ENCODE results near the gene HOXA9. TPM values are rescaled to one million over a fixed set of nuclear protein-coding genes. Genes with fewer than 3 reads are reported as not detected.

Gene HOXA9
- total RNA-seq, 8 experiments from 2014 or later, result 1.3 to 95.2 (median 2.5) TPM

GRCh38 chr7:27184337-27185012 lies 19.1 kb upstream of the HOXA9 start:
- Histone ChIP-seq H3K27ac (no peak overlapping the region), H3K4me3 (peak overlapping the region in 3 of 5 donors; percentile 11 to 31 (median 27)), H3K4me1 (replicated peaks in 1 of 2) (peaks cover 0 to 14% of the 10 kb centered on the region in 2 donors)
- 0 to 7% (median 0%) methylated on average over 1 to 25 of the region's 72 CpGs; no CpG with 5 or more reads in 3 of the 10 experiments for WGBS, 10 experiments
- in situ Hi-C loops (cut with MboI; ENCODE audit: low pct_unique_long_range_greater_than_20kb in 2 of 9, low sequenced_read_pairs in 9 of 9, unreplicated experiment in 9 of 9), result loop anchor here in 6 of 9 experiments (25.0 kb wide), 5 partner anchors 603 to 1322 kb away; no protein-coding TSS in a partner anchor
- peak in 7 of 8 experiments; percentile 25 to 57 (median 34) for ATAC-seq (replicated peaks in 6 of 8)

GRCh38 chr7:27183682-27184336 lies 18.5 kb upstream of the HOXA9 start:
- Histone ChIP-seq H3K4me1 (replicated peaks in 1 of 2) (peaks cover 0 to 12% of the 10 kb centered on the region in 2 donors), H3K4me3 (peak overlapping the region in 3 of 5 donors; percentile 11 to 31 (median 27)), H3K27ac (no peak overlapping the region)
- 0 to 7% (median 1%) methylated on average over 3 to 25 of the region's 30 CpGs for WGBS, 10 experiments
- ATAC-seq (replicated peaks in 6 of 8), result peak in 2 of 8 experiments; percentile 3 to 4
- in situ Hi-C loops (cut with MboI; ENCODE audit: low pct_unique_long_range_greater_than_20kb in 2 of 9, low sequenced_read_pairs in 9 of 9, unreplicated experiment in 9 of 9), result loop anchor here in 6 of 9 experiments (25.0 kb wide), 5 partner anchors 603 to 1322 kb away; no protein-coding TSS in a partner anchor

DNA sequence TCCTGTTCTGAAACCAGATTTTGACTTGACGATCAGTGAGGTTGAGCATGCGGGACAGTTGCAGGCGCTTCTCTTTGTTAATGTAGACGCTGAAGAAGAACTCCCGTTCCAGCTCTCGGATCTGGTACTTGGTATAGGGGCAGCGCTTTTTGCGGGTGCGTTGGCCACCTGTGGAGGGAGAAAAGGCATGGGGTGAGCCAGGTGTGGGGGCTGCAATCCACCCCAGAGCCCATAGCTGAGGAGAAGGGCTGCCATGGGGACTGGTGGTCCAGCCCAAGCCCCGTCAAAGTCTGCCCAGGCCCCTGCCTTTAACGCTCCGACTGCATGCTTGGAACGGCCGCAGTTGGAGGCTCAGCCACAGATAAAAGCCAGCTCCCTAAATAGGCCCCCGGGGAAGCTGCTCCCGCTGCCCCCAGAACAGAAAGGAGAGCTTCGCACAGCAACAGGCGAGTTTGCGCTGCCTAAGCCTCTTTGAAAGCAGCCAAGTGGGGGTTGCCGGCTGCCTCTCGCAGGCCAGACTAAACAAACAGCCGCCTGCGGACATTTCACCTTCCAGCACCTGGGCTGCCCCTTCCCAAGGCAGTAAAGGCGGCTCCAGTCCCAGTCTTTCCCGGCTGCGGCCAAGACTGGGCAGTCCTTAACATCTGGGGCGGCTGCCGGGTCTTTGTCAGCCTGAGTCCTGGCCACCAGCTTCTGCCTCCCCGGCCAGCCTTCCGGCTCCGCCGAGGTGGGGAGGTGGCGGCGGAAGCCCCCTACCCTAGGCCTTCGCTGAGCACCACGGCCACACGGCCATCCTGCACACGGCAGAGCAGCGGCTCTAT lies 17.7 kb upstream of the HOXA9 start:
- no peak overlapping the region for H3K27ac ChIP-seq
- in situ Hi-C loops (cut with MboI; ENCODE audit: low pct_unique_long_range_greater_than_20kb in 2 of 9, low sequenced_read_pairs in 9 of 9, unreplicated experiment in 9 of 9), result loop anchor here in 6 of 9 experiments (25.0 kb wide), 5 partner anchors 604 to 1321 kb away; no protein-coding TSS in a partner anchor
- WGBS, 10 experiments, result 0 to 12% (median 5%) methylated on average over 4 to 27 of the region's 39 CpGs; no CpG with 5 or more reads in 1 of the 10 experiments
- peak in 3 of 8 experiments; percentile 1 to 15 (median 2) for ATAC-seq (replicated peaks in 6 of 8)
- H3K4me1 ChIP-seq (replicated peaks in 1 of 2), result peaks cover 0 to 7% of the 10 kb centered on the region in 2 donors
- H3K4me3 ChIP-seq, result peak overlapping the region in 1 of 5 donors; percentile 27

- WGBS, 10 experiments, result 6 to 60% (median 19%) methylated on average over 1 to 4 of the region's 4 CpGs; no CpG with 5 or more reads in 4 of the 10 experiments
- Histone ChIP-seq H3K27ac (no peak overlapping the region), H3K4me3 (no peak overlapping the region), H3K4me1 (replicated peaks in 1 of 2) (peaks cover 0 to 7% of the 10 kb centered on the region in 2 donors)
- in situ Hi-C loops (cut with MboI; ENCODE audit: low pct_unique_long_range_greater_than_20kb in 2 of 9, low sequenced_read_pairs in 9 of 9, unreplicated experiment in 9 of 9), result loop anchor here in 6 of 9 experiments (25.0 kb wide), 5 partner anchors 605 to 1320 kb away; no protein-coding TSS in a partner anchor
- no peak for ATAC-seq (replicated peaks in 6 of 8)
These were observed 17.0 kb upstream of the HOXA9 start for GRCh38 chr7:27182285-27182841.

GRCh38 chr7:27181795-27182275 lies 16.5 kb upstream of the HOXA9 start:
- 19 to 100% (median 26%) methylated on average over 1 to 4 of the region's 4 CpGs; no CpG with 5 or more reads in 5 of the 10 experiments for WGBS, 10 experiments
- in situ Hi-C loops (cut with MboI; ENCODE audit: low pct_unique_long_range_greater_than_20kb in 2 of 9, low sequenced_read_pairs in 9 of 9, unreplicated experiment in 9 of 9), result loop anchor here in 6 of 9 experiments (25.0 kb wide), 5 partner anchors 605 to 1320 kb away; no protein-coding TSS in a partner anchor
- H3K4me3 ChIP-seq, result no peak overlapping the region
- peaks cover 0 to 7% of the 10 kb centered on the region in 2 donors for H3K4me1 ChIP-seq (replicated peaks in 1 of 2)
- no peak for ATAC-seq (replicated peaks in 6 of 8)
- no peak overlapping the region for H3K27ac ChIP-seq

GRCh38 chr7:27180431-27181420 lies 15.4 kb upstream of the HOXA9 start:
- peaks cover 0 to 7% of the 10 kb centered on the region in 2 donors for H3K4me1 ChIP-seq (replicated peaks in 1 of 2)
- ATAC-seq (replicated peaks in 6 of 8), result no peak

DNA sequence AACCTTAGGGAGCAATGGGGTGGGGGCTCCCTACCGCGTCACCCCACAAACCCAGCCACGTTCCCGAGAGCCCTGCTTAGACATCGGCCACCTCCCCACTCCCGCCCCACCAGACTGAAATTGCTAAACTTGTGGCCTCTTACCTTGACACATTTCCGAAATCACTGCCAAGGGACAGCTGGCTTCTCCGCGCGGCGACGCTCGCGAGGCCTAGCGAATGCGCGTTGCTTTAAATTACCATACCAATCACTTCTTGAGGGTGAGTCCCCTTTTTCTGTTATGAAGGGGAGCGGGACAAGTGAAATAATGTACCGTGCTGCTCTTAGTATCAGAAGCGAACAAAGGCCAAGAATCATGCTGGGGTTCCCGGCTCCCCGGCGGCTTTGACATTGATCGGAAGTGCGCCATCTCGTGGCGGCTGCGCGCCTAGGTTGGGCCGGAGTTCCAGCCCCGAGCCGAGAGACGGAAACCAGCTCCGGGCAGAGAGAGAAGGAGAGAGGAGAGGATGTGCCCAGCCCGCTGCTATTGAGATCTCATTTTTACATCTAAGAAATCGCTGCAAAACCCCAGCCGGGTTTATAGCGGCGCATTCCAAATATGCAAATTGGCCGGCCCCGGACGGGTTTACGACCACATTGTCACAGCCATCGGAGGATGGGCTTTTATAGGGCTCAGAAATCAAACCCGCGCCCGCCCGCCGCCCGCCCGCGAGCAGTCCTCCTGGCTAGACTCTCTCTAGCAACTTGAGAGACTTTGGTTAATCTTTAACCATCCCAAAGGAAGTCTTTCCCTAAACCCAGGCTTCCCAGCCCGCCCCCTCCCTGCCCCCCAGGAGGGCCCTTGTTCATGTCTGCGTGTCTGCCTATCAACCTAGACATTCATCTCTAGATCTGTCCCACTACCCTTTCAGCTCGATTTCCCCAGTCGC lies 14.4 kb upstream of the HOXA9 start:
- peak; percentile 50 to 86 (median 81) for ATAC-seq (replicated peaks in 6 of 8)
- H3K27ac ChIP-seq, result no peak overlapping the region
- in situ Hi-C loops (cut with MboI; ENCODE audit: low pct_unique_long_range_greater_than_20kb in 2 of 9, low sequenced_read_pairs in 9 of 9, unreplicated experiment in 9 of 9), result loop anchor here in 7 of 9 experiments (10.0 to 25.0 kb wide), 6 partner anchors 608 to 1317 kb away; no protein-coding TSS in a partner anchor
- peaks cover 0 to 7% of the 10 kb centered on the region in 2 donors for H3K4me1 ChIP-seq (replicated peaks in 1 of 2)
- H3K4me3 ChIP-seq, result peak overlapping the region in 3 of 5 donors; percentile 6 to 34 (median 25)
- WGBS, 10 experiments, result 0 to 26% (median 7%) methylated on average over 1 to 30 of the region's 56 CpGs; no CpG with 5 or more reads in 2 of the 10 experiments

More at GRCh38 chr7:27180431-27181420, 15.4 kb upstream of the HOXA9 start:
- H3K27ac ChIP-seq, result no peak overlapping the region
- WGBS, 10 experiments, result 20 to 85% (median 49%) methylated on average over 1 to 5 of the region's 12 CpGs; no CpG with 5 or more reads in 2 of the 10 experiments
- H3K4me3 ChIP-seq, result no peak overlapping the region
- in situ Hi-C loops (cut with MboI; ENCODE audit: low pct_unique_long_range_greater_than_20kb in 2 of 9, low sequenced_read_pairs in 9 of 9, unreplicated experiment in 9 of 9), result loop anchor here in 6 of 9 experiments (25.0 kb wide), 5 partner anchors 607 to 1318 kb away; no protein-coding TSS in a partner anchor

DNA sequence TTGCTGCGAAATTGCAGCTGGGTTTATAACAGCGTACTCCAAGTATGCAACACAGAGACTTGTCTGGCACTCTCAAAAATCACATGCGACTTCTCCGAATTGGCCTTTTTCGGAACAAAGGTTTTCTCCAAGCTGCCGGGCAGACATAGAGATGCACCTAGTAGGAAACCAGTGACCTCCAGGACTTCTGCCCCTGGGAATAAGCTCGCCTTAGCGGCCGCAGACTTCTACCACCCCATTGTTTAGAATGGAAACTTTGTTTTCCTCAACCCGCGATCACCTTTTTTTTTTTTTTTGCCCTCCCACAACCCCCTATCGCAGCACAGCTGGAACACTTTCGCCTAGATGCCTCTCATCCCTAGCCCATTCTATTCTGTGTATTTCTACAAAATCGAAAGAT lies 13.7 kb upstream of the HOXA9 start:
- in situ Hi-C loops (cut with MboI; ENCODE audit: low pct_unique_long_range_greater_than_20kb in 2 of 9, low sequenced_read_pairs in 9 of 9, unreplicated experiment in 9 of 9), result loop anchor here in 7 of 9 experiments (10.0 to 25.0 kb wide), 6 partner anchors 608 to 1317 kb away; no protein-coding TSS in a partner anchor
- Histone ChIP-seq H3K4me1 (replicated peaks in 1 of 2) (peaks cover 0 to 5% of the 10 kb centered on the region in 2 donors), H3K27ac (no peak overlapping the region), H3K4me3 (no peak overlapping the region)
- no peak for ATAC-seq (replicated peaks in 6 of 8)
- 0 to 20% (median 13%) methylated on average over 1 to 14 of the region's 14 CpGs for WGBS, 10 experiments

DNA sequence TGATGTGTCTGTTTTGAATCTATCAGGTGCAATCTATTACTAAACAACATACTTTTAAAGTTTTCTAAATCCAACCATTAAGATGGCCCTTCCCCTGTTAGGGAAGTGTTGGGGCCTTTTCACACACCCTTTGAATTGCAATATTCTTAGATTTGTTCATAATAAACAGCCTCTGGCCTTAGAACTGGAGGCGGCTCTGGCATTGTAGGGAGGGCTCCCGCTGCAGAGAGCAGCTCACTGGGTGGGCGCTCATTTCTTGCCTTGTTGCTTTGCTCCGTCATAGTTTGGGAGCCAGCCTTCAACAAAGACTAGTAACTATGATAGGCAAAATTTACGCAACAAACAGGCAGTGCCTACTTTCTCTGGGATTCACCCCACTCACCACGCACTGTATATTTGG lies 13.0 kb upstream of the HOXA9 start:
- H3K27ac ChIP-seq, result no peak overlapping the region
- peak in 1 of 8 experiments; percentile 1 for ATAC-seq (replicated peaks in 6 of 8)
- in situ Hi-C loops (cut with MboI; ENCODE audit: low pct_unique_long_range_greater_than_20kb in 2 of 9, low sequenced_read_pairs in 9 of 9, unreplicated experiment in 9 of 9), result loop anchor here in 7 of 9 experiments (10.0 to 25.0 kb wide), 6 partner anchors 609 to 1316 kb away; no protein-coding TSS in a partner anchor
- H3K4me3 ChIP-seq, result no peak overlapping the region
- H3K4me1 ChIP-seq (replicated peaks in 1 of 2), result peaks cover 0 to 3% of the 10 kb centered on the region in 2 donors
- WGBS, 10 experiments, result 0 to 80% (median 26%) methylated on average over 1 to 6 of the region's 6 CpGs

DNA sequence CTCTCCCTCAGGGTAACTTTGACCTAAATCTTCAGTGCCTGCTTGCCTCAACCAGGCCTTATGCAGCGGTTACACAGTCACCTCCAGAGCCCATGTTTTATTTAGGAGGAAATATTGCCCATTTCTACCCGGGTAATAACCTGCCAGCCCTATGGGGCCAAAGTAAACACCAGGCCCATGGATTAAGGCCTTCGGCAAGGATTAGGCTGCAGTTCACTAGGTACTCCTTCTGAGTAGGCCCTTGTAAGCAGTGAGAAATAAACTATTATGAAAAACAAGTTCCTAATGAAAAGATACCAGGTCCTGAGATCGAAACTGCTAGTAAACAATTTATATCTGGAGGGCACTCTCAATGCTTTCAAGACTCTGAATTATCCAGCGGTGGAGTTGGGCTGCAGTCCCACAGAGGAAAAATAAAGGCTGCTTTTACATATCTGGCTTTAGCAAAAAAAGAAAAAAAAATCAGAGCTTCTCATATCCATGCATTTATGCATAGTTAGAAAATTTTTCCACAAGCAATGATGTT lies 12.5 kb upstream of the HOXA9 start:
- Histone ChIP-seq H3K27ac (no peak overlapping the region), H3K4me1 (replicated peaks in 1 of 2) (no peaks in the 10 kb centered on the region), H3K4me3 (no peak overlapping the region)
- WGBS, 10 experiments, result 0 to 60% (median 14%) methylated on average over 1 to 5 of the region's 5 CpGs
- in situ Hi-C loops (cut with MboI; ENCODE audit: low pct_unique_long_range_greater_than_20kb in 2 of 9, low sequenced_read_pairs in 9 of 9, unreplicated experiment in 9 of 9), result loop anchor here in 7 of 9 experiments (10.0 to 25.0 kb wide), 6 partner anchors 609 to 1316 kb away; no protein-coding TSS in a partner anchor
- no peak for ATAC-seq (replicated peaks in 6 of 8)

All from motor neuron (in vitro differentiated cells).